Liver (tissue), 9 donors: Measurements from ENCODE around the gene FGD5. TPM values are rescaled to one million over a fixed set of nuclear protein-coding genes. Genes with fewer than 3 reads are reported as not detected.
A peak's percentile ranks its signal among the peaks of the same experiment; 100 is the strongest.

ENCODE experiments used
- DNase-seq: peaks from one replicate; pipeline ENCODE4 v3.0.0-alpha.2; 2017; ENCODE audit warnings: low spot score
- H3K27ac ChIP-seq, 2 donors: one replicate each; pipeline ENCODE4 v1.7.0; 2013; ENCODE audit warnings: inconsistent platforms in 2 of 2, low read length in 2 of 2, control low read depth in 1 of 2, low read depth in 1 of 2, mild to moderate bottlenecking in 1 of 2
- H3K27me3 ChIP-seq, 4 donors: one replicate each; pipeline versions ENCODE4 v1.6.1 to v1.7.0; 2013; ENCODE audit warnings: low read length in 3 of 4, inconsistent platforms in 1 of 4, mild to moderate bottlenecking in 1 of 4, moderate library complexity in 1 of 4; ENCODE audit not compliant: control insufficient read depth in 4 of 4, insufficient read depth in 4 of 4
- H3K36me3 ChIP-seq, 4 donors: one replicate each; pipeline versions ENCODE4 v1.6.1 to v1.7.0; 2013; ENCODE audit warnings: low read length in 3 of 4, mild to moderate bottlenecking in 3 of 4, low read depth in 1 of 4, moderate library complexity in 1 of 4; ENCODE audit not compliant: control insufficient read depth in 4 of 4, insufficient read depth in 3 of 4
- H3K4me1 ChIP-seq, 4 donors: one replicate each; pipeline versions ENCODE4 v1.6.1 to v1.7.0; 2013; ENCODE audit warnings: low read length in 3 of 4, mild to moderate bottlenecking in 3 of 4, moderate library complexity in 1 of 4; ENCODE audit not compliant: control insufficient read depth in 4 of 4, insufficient read depth in 4 of 4
- H3K4me3 ChIP-seq, 3 donors: one replicate each; pipeline versions ENCODE4 v1.6.1 to v1.7.0; 2013; ENCODE audit warnings: low read length in 3 of 3, control low read depth in 1 of 3, low read depth in 1 of 3, mild to moderate bottlenecking in 1 of 3
- H3K9ac ChIP-seq, 2 donors: one replicate each; pipeline ENCODE4 v1.7.0; 2013; ENCODE audit warnings: low read length in 2 of 2, mild to moderate bottlenecking in 2 of 2, moderate library complexity in 2 of 2, control low read depth in 1 of 2, low read depth in 1 of 2
- H3K9me3 ChIP-seq, 4 donors: one replicate each; pipeline versions ENCODE4 v1.6.1 to v1.7.0; 2013; ENCODE audit warnings: low read length in 3 of 4; ENCODE audit not compliant: control insufficient read depth in 4 of 4
- ATF3 ChIP-seq: IDR thresholded peaks from 2 replicates; pipeline ENCODE4 v1.6.1; 2016; ENCODE audit warnings: antibody characterized with exemption
- CTCF ChIP-seq: fragments of 150-350 bp; IDR thresholded peaks from 2 replicates; pipeline ENCODE4 v1.5.1; 2017; ENCODE audit warnings: improper control_type of control experiment, low read depth, low read length; ENCODE audit not compliant: missing input control
- FOXA1 ChIP-seq: IDR thresholded peaks from 2 replicates; pipeline ENCODE4 v1.6.1; 2016; ENCODE audit warnings: antibody characterized with exemption
- FOXA2 ChIP-seq: IDR thresholded peaks from 2 replicates; pipeline ENCODE4 v1.6.1; 2016; ENCODE audit warnings: antibody characterized with exemption
- GABPA ChIP-seq, 2 donors: IDR thresholded peaks in 1 of 2; conservative IDR thresholded peaks in 1 of 2; 2 replicates each; pipeline ENCODE4 v1.6.1; 2016; ENCODE audit warnings: antibody characterized with exemption in 2 of 2, mild to moderate bottlenecking in 1 of 2, moderate library complexity in 1 of 2
- HNF4A ChIP-seq, 2 donors: conservative IDR thresholded peaks; 2 replicates each; pipeline ENCODE4 v1.6.1; 2016; ENCODE audit warnings: antibody characterized with exemption in 2 of 2, mild to moderate bottlenecking in 2 of 2
- JUND ChIP-seq, 2 donors: IDR thresholded peaks; 2 replicates each; pipeline ENCODE4 v1.6.1; 2016; ENCODE audit warnings: antibody characterized with exemption in 2 of 2
- MAX ChIP-seq: IDR thresholded peaks from 2 replicates; pipeline ENCODE4 v1.6.1; 2016; ENCODE audit warnings: antibody characterized with exemption
- NR2F2 ChIP-seq: IDR thresholded peaks from 2 replicates; pipeline ENCODE4 v1.6.1; 2016; ENCODE audit warnings: antibody characterized with exemption
- RAD21 ChIP-seq, 2 donors: IDR thresholded peaks; 2 replicates each; pipeline ENCODE4 v1.6.1; 2016; ENCODE audit warnings: antibody characterized with exemption in 2 of 2, mild to moderate bottlenecking in 2 of 2
- RXRA ChIP-seq, 2 donors: IDR thresholded peaks; 2 replicates each; pipeline ENCODE4 v1.6.1; 2017 to 2018; ENCODE audit warnings: antibody characterized with exemption in 2 of 2, mild to moderate bottlenecking in 1 of 2
- SP1 ChIP-seq: IDR thresholded peaks from 2 replicates; pipeline ENCODE4 v1.6.1; 2018; ENCODE audit warnings: antibody characterized with exemption, mild to moderate bottlenecking
- TAF1 ChIP-seq: conservative IDR thresholded peaks from 2 replicates; pipeline ENCODE4 v1.6.1; 2016; ENCODE audit warnings: antibody characterized with exemption, mild to moderate bottlenecking
- WGBS: extraction: QIAGEN DNeasy Blood & Tissue Kit; methylation state at CpG from one replicate; pipeline ENCODE4 v1.1.7; 2013; 5-methylcytosine and 5-hydroxymethylcytosine counted together
- polyA plus RNA-seq, 2 donors: library from polyadenylated mRNA; stranded (reverse) in 1 of 2; unstranded in 1 of 2; fragments of 200-250 nt in 1 of 2; fragments of >200 nt in 1 of 2; fragmentation: Nextera tagmentation in 1 of 2; extraction: Ambion mirVana in 1 of 2; gene quantifications; one replicate each; pipeline versions ENCODE4 v1.2.1 to v1.2.3, GENCODE V29; 2013 to 2015
- total RNA-seq, 2 donors: library from RNA; depleted of rRNA; stranded (reverse); fragments of >200 nt; gene quantifications; one replicate each; pipeline ENCODE4 v1.2.3, GENCODE V29; 2014
- TF ChIP-seq, protein P1 (sequence below): IDR thresholded peaks from 2 replicates; pipeline ENCODE4 v1.6.1; 2016; ENCODE audit warnings: antibody characterized with exemption
- donor health status: healthy.
- donor health status: healthy.
- donor health status: healthy.
- donor health status: healthy.
- donor health status: healthy.

Gene FGD5
- total and polyA plus RNA-seq, 4 donors = 2.0 to 6.3 (median 3.1) TPM

DNA sequence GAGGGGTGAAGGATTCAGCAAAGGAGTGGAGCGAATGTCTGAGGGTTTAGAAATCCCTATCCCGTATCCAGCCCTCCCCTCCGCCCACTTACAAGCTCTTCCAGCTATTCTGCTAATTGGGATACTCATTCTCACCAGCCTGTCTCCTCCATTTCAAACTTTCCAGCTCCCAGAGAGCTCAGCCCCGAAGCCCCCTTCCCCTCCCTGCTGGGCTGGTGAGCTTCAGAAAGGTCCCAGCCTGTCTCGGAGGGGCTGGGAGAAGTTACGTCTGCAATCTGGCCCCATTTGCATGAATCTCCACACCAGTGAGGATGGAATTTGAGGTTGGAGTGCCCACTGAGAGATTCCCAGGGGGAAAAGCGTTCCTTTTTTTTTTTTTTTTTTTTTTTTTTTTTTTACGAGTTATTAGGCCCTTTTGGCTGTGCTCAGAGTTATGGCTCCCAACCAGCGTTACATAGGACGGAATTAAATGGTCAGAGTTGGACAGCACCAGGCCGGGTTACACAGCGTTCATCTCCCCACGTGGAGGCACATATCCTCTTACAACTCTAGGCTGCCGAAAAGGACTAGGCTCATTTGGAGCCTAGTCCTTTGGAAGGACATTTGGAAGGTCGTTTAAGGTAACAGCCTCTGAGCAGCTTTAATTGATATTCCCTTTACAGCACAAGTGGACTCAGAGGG, 34.6 kb downstream of the FGD5 start (continued):
- TF ChIP-seq NR2F2 (no peak), HNF4A (conservative IDR thresholded peaks at IDR 0.05) (no peak), FOXA1 (no peak), JUND (IDR thresholded peaks at IDR 0.05) (no peak)
- TF ChIP-seq, protein P1, sequence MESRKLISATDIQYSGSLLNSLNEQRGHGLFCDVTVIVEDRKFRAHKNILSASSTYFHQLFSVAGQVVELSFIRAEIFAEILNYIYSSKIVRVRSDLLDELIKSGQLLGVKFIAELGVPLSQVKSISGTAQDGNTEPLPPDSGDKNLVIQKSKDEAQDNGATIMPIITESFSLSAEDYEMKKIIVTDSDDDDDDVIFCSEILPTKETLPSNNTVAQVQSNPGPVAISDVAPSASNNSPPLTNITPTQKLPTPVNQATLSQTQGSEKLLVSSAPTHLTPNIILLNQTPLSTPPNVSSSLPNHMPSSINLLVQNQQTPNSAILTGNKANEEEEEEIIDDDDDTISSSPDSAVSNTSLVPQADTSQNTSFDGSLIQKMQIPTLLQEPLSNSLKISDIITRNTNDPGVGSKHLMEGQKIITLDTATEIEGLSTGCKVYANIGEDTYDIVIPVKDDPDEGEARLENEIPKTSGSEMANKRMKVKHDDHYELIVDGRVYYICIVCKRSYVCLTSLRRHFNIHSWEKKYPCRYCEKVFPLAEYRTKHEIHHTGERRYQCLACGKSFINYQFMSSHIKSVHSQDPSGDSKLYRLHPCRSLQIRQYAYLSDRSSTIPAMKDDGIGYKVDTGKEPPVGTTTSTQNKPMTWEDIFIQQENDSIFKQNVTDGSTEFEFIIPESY = no peak

DNA sequence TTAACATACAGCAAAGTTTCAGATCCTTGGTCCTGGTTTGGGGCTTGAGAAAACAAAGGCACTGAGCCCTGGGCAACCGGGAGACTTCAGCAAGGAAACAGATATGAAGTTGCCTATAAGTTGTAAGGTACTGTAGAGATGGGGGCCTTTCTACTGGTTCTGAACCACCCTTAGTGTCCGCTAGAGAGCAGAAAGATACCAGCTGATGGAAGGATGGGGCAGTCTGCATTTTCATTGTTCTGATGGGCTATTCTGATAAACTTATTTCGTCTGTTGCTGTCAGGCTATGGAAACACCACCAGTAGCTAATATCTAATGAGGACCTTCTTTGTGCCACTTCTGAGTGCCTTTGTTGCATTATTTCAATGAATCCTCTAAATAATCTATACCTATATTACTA, 38.7 kb downstream of the FGD5 start:
- 59% methylated on average over 3 of the region's 3 CpGs for WGBS

GRCh38 chr3:14858105-14858504, 39.3 kb downstream of the FGD5 start:
- WGBS = 93% methylated on average over 1 of the region's 1 CpG
- no peak overlapping the region for H3K9ac ChIP-seq
- H3K36me3 ChIP-seq = no peaks in the 10 kb centered on the region
- H3K4me3 ChIP-seq = no peak overlapping the region
- no peaks in the 10 kb centered on the region for H3K9me3 ChIP-seq
- H3K27me3 ChIP-seq = no peaks in the 10 kb centered on the region
- TF ChIP-seq CTCF (no peak), SP1 (no peak), FOXA1 (no peak), HNF4A (conservative IDR thresholded peaks at IDR 0.05) (no peak), JUND (IDR thresholded peaks at IDR 0.05) (no peak), RXRA (IDR thresholded peaks at IDR 0.05) (no peak), ATF3 (no peak), TAF1 (no peak), RAD21 (IDR thresholded peaks at IDR 0.05) (no peak), NR2F2 (no peak), MAX (no peak), GABPA (IDR thresholded peaks at IDR 0.05 in 1 of 2, conservative IDR thresholded peaks at IDR 0.05 in 1 of 2) (no peak)
- no peak overlapping the region for H3K27ac ChIP-seq
- H3K4me1 ChIP-seq = peaks cover 0 to 10% (median 5%) of the 10 kb centered on the region in 4 donors
- no peak for DNase-seq

More for the DNA sequence above, 38.7 kb downstream of the FGD5 start:
- Histone ChIP-seq H3K9me3 (no peaks in the 10 kb centered on the region), H3K27ac (no peak overlapping the region), H3K27me3 (no peaks in the 10 kb centered on the region), H3K4me3 (no peak overlapping the region), H3K9ac (no peak overlapping the region), H3K36me3 (no peaks in the 10 kb centered on the region), H3K4me1 (peaks cover 0 to 10% (median 5%) of the 10 kb centered on the region in 4 donors)
- DNase-seq = no peak
- peak; percentile 43 for TF ChIP-seq CTCF
- peak; percentile 84 to 85 for TF ChIP-seq RAD21 (IDR thresholded peaks at IDR 0.05)
- TF ChIP-seq FOXA2 = no peak
